HepG2 (cell line): ENCODE results near the gene SUOX. TPM values are rescaled to one million over a fixed set of nuclear protein-coding genes. Genes with fewer than 3 reads are reported as not detected.

ENCODE experiments used
- EP300 ChIP-seq, 3 experiments: sonication (generic) in 1 of 3; formaldehyde crosslinking in 1 of 3; IDR thresholded peaks; 2 replicates each; pipeline versions ENCODE4 v1.5.1 to v1.6.1; 2011 to 2020; ENCODE audit warnings: low read depth in 2 of 3, low read length in 2 of 3, borderline replicate concordance in 1 of 3, improper control_type of control experiment in 1 of 3, mild to moderate bottlenecking in 1 of 3, missing genetic modification reagents in 1 of 3, moderate library complexity in 1 of 3
- HNRNPUL1 ChIP-seq: fragments of 200-400 bp; formaldehyde crosslinking; IDR thresholded peaks from 2 replicates; pipeline ENCODE4 v1.6.1; 2017; ENCODE audit warnings: low read depth, mild to moderate bottlenecking, low read length, moderate library complexity
- ISL2 ChIP-seq: sonication (generic); formaldehyde crosslinking; IDR thresholded peaks from 2 replicates; pipeline ENCODE4 v1.5.0; 2020; ENCODE audit warnings: missing genetic modification reagents
- ISX ChIP-seq: sonication (generic); formaldehyde crosslinking; conservative IDR thresholded peaks from 2 replicates; pipeline ENCODE4 v1.5.0; 2020; ENCODE audit warnings: missing genetic modification reagents
- KDM4B ChIP-seq: sonication (generic); formaldehyde crosslinking; IDR thresholded peaks from 2 replicates; pipeline ENCODE4 v1.4.0; 2020; ENCODE audit warnings: missing genetic modification reagents
- KLF6 ChIP-seq: IDR thresholded peaks from 2 replicates; pipeline ENCODE4 v1.8.0; 2016; ENCODE audit warnings: missing biosample characterization, missing genetic modification reagents
- NCOA1 ChIP-seq: sonication (generic); formaldehyde crosslinking; IDR thresholded peaks from 2 replicates; pipeline ENCODE4 v1.9.0; 2021; ENCODE audit warnings: missing genetic modification reagents
- SETDB1 ChIP-seq: sonication (generic); formaldehyde crosslinking; IDR thresholded peaks from 2 replicates; pipeline ENCODE4 v1.5.1; 2020; ENCODE audit warnings: missing genetic modification reagents, mild to moderate bottlenecking, borderline replicate concordance
- SP5 ChIP-seq: IDR thresholded peaks from 2 replicates; pipeline ENCODE4 v1.6.1; 2016; ENCODE audit warnings: low read depth, borderline replicate concordance
- WIZ ChIP-seq: sonication (generic); formaldehyde crosslinking; IDR thresholded peaks from 2 replicates; pipeline ENCODE4 v1.5.1; 2020; ENCODE audit warnings: mild to moderate bottlenecking, missing genetic modification reagents
- ZNF772 ChIP-seq: sonication (generic); formaldehyde crosslinking; IDR thresholded peaks from 2 replicates; pipeline ENCODE4 v1.5.0; 2020; ENCODE audit warnings: mild to moderate bottlenecking, missing genetic modification reagents
- ZNF879 ChIP-seq: sonication (generic); formaldehyde crosslinking; IDR thresholded peaks from 2 replicates; pipeline ENCODE4 v1.8.1; 2023; ENCODE audit warnings: missing genetic modification reagents
- polyA plus RNA-seq, 8 experiments: library from polyadenylated mRNA; depleted of rRNA in 3 of 8; stranded (reverse) in 7 of 8; unstranded in 1 of 8; fragments of >200 nt; fragmentation: Illumina TruSeq in 4 of 8; extraction: Trizol in 4 of 8; gene quantifications; 2 replicates each; pipeline versions ENCODE4 v1.2.1 to v1.2.3, GENCODE V29; 2011 to 2016; ENCODE audit warnings: low read depth in 4 of 8, missing spikeins in 1 of 8, mixed read lengths in 1 of 8; ENCODE audit not compliant: insufficient read depth in 1 of 8
- total RNA-seq, 5 experiments: library from RNA; depleted of rRNA; stranded (reverse); fragments of >200 nt; fragmentation: Illumina TruSeq; extraction: Trizol; gene quantifications; 2 replicates each; pipeline ENCODE4 v1.2.3, GENCODE V29; 2016; ENCODE audit warnings: low read depth in 1 of 5
- TF ChIP-seq, protein P1 (sequence below): sonication (generic); formaldehyde crosslinking; IDR thresholded peaks from 2 replicates; pipeline ENCODE4 v1.5.0; 2020; ENCODE audit warnings: missing genetic modification reagents
- TF ChIP-seq, protein P2 (sequence below): sonication (generic); formaldehyde crosslinking; IDR thresholded peaks from 2 replicates; pipeline ENCODE4 v1.8.0; 2022; ENCODE audit warnings: mild to moderate bottlenecking, missing genetic modification reagents; ENCODE audit not compliant: insufficient replicate concordance
- TF ChIP-seq, protein P3 (sequence below), 2 experiments: fragments of 450-650 bp in 1 of 2; sonication (generic) in 1 of 2; formaldehyde crosslinking in 1 of 2; IDR thresholded peaks; 2 replicates each; pipeline versions ENCODE4 v1.6.1 to v1.8.0; 2016 to 2022; ENCODE audit warnings: antibody characterized with exemption in 1 of 2, mild to moderate bottlenecking in 1 of 2, missing genetic modification reagents in 1 of 2
- TF ChIP-seq, protein P4 (sequence below): sonication (generic); formaldehyde crosslinking; IDR thresholded peaks from 2 replicates; pipeline ENCODE4 v1.8.0; 2022; ENCODE audit warnings: mild to moderate bottlenecking, missing genetic modification reagents, borderline replicate concordance

SUOX gene
- total and polyA plus RNA-seq, 2 of the 13 experiments (the other 11 are each of a cell fraction or from before 2014, with no cell fraction given) = 23.9 to 25.9 TPM

DNA sequence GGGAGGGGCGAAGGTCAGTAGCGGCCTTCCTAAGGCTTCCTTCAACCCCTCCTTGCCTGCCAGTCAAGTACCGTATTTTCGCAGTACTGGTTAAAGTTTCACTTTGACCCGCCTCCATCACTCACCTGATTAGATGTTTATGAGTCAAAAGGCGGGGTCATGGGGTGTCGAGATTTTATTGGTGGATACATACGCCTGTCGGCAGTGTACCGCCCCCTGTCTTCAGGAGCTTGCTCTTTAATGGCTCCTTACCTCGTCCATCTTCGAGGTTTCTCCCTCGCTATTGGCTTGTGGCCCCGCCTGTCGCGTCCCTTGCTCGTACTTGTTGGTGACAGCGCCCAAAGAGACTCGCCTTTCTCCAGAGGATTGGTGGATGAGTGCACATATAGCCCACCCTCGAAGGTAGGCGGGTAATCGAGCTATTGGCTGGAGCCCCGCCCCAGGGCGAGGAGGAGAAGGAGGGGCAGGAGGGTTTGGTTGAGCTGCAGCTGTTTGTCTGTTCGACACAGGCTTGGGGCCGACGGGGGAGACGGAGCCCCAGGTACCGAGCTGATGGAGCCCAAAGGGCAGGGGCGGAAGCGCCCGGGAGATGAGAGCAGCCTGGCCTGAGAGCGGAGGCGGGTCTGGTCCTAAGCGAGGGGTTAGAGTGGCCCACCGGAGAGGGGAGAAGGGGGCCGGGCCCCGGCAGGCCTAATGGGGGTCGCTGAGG is 23.3 kb upstream of the SUOX start, which contains the start of gene RAB5B (continued):
- no peak for TF ChIP-seq WIZ (CRISPR knock-in tag)
- TF ChIP-seq, protein P1, sequence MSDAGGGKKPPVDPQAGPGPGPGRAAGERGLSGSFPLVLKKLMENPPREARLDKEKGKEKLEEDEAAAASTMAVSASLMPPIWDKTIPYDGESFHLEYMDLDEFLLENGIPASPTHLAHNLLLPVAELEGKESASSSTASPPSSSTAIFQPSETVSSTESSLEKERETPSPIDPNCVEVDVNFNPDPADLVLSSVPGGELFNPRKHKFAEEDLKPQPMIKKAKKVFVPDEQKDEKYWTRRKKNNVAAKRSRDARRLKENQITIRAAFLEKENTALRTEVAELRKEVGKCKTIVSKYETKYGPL (CRISPR knock-in tag) = no peak
- TF ChIP-seq EP300 (IDR thresholded peaks at IDR 0.05; ENCODE audit: low read depth in 2 of 2, low read length in 2 of 2) = no peak
- TF ChIP-seq EP300 (CRISPR knock-in tag; IDR thresholded peaks at IDR 0.05; ENCODE audit: borderline replicate concordance) = no peak
- no peak for TF ChIP-seq ZNF772
- peak; percentile 70; the same call in 1 of the 2 replicates for TF ChIP-seq SP5 (CRISPR knock-in tag)
- no peak for TF ChIP-seq KDM4B (CRISPR knock-in tag)
- no peak for TF ChIP-seq ZNF879 (CRISPR knock-in tag)
- TF ChIP-seq, protein P2, sequence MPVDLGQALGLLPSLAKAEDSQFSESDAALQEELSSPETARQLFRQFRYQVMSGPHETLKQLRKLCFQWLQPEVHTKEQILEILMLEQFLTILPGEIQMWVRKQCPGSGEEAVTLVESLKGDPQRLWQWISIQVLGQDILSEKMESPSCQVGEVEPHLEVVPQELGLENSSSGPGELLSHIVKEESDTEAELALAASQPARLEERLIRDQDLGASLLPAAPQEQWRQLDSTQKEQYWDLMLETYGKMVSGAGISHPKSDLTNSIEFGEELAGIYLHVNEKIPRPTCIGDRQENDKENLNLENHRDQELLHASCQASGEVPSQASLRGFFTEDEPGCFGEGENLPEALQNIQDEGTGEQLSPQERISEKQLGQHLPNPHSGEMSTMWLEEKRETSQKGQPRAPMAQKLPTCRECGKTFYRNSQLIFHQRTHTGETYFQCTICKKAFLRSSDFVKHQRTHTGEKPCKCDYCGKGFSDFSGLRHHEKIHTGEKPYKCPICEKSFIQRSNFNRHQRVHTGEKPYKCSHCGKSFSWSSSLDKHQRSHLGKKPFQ (CRISPR knock-in tag) = peak; percentile 81
- no peak for TF ChIP-seq SETDB1 (CRISPR knock-in tag)
- TF ChIP-seq ISX = no peak
- TF ChIP-seq HNRNPUL1 = no peak
- TF ChIP-seq ISL2 = peak; percentile 57; the same call in 1 of the 2 replicates
- TF ChIP-seq NCOA1 (CRISPR knock-in tag) = no peak
- TF ChIP-seq, protein P3, sequence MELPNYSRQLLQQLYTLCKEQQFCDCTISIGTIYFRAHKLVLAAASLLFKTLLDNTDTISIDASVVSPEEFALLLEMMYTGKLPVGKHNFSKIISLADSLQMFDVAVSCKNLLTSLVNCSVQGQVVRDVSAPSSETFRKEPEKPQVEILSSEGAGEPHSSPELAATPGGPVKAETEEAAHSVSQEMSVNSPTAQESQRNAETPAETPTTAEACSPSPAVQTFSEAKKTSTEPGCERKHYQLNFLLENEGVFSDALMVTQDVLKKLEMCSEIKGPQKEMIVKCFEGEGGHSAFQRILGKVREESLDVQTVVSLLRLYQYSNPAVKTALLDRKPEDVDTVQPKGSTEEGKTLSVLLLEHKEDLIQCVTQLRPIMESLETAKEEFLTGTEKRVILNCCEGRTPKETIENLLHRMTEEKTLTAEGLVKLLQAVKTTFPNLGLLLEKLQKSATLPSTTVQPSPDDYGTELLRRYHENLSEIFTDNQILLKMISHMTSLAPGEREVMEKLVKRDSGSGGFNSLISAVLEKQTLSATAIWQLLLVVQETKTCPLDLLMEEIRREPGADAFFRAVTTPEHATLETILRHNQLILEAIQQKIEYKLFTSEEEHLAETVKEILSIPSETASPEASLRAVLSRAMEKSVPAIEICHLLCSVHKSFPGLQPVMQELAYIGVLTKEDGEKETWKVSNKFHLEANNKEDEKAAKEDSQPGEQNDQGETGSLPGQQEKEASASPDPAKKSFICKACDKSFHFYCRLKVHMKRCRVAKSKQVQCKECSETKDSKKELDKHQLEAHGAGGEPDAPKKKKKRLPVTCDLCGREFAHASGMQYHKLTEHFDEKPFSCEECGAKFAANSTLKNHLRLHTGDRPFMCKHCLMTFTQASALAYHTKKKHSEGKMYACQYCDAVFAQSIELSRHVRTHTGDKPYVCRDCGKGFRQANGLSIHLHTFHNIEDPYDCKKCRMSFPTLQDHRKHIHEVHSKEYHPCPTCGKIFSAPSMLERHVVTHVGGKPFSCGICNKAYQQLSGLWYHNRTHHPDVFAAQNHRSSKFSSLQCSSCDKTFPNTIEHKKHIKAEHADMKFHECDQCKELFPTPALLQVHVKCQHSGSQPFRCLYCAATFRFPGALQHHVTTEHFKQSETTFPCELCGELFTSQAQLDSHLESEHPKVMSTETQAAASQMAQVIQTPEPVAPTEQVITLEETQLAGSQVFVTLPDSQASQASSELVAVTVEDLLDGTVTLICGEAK (IDR thresholded peaks at IDR 0.05) = no peak
- TF ChIP-seq, protein P3 (CRISPR knock-in tag; IDR thresholded peaks at IDR 0.05) = peak; percentile 68; the same call in 1 of the 2 replicates
- TF ChIP-seq, protein P4, sequence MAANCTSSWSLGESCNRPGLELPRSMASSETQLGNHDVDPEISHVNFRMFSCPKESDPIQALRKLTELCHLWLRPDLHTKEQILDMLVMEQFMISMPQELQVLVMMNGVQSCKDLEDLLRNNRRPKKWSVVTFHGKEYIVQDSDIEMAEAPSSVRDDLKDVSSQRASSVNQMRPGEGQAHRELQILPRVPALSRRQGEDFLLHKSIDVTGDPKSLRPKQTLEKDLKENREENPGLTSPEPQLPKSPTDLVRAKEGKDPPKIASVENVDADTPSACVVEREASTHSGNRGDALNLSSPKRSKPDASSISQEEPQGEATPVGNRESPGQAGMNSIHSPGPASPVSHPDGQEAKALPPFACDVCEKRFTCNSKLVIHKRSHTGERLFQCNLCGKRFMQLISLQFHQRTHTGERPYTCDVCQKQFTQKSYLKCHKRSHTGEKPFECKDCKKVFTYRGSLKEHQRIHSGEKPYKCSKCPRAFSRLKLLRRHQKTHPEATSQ (CRISPR knock-in tag) = no peak
- TF ChIP-seq KLF6 = no peak
